Heart left ventricle (tissue), 16 donors: ENCODE results near the gene THAP11. TPM values are rescaled to one million over a fixed set of nuclear protein-coding genes. Genes with fewer than 3 reads are reported as not detected.

Source experiments
- ATAC-seq, 4 donors: fragments of 200-7000 bp; cut with Tn5 transposase; one replicate each; pipeline ENCODE4 v1.9.1; 2020 to 2022; ENCODE audit warnings: moderate library complexity in 4 of 4, mild to moderate bottlenecking in 3 of 4, moderate number of reproducible peaks in 1 of 4
- DNase-seq, 5 donors: peaks; one replicate each; pipeline ENCODE4 v3.0.0-alpha.2; 2020
- H3K27ac ChIP-seq, 12 donors: fragments of 200-600 bp; sonication (generic) in 4 of 12; one replicate each; pipeline versions ENCODE4 v1.5.0 to v1.8.0; 2016 to 2022; ENCODE audit warnings: mild to moderate bottlenecking in 2 of 12
- H3K27me3 ChIP-seq, 9 donors: fragments of 200-600 bp; sonication (generic) in 2 of 9; one replicate each; pipeline versions ENCODE4 v1.5.1 to v1.8.0; 2016 to 2022; ENCODE audit warnings: mild to moderate bottlenecking in 3 of 9
- H3K36me3 ChIP-seq, 9 donors: fragments of 200-600 bp; sonication (generic) in 2 of 9; one replicate each; pipeline versions ENCODE4 v1.5.0 to v1.8.0; 2018 to 2022; ENCODE audit warnings: mild to moderate bottlenecking in 2 of 9
- H3K4me1 ChIP-seq, 12 donors: fragments of 200-600 bp; sonication (generic) in 4 of 12; one replicate each; pipeline versions ENCODE4 v1.5.0 to v1.8.0; 2016 to 2022; ENCODE audit warnings: mild to moderate bottlenecking in 3 of 12
- H3K4me3 ChIP-seq, 12 donors: fragments of 200-600 bp; sonication (generic) in 4 of 12; one replicate each; pipeline versions ENCODE4 v1.5.0 to v1.8.0; 2017 to 2022; ENCODE audit warnings: mild to moderate bottlenecking in 9 of 12, moderate library complexity in 4 of 12
- H3K9me3 ChIP-seq, 12 donors: fragments of 200-600 bp; sonication (generic) in 4 of 12; one replicate each; pipeline versions ENCODE4 v1.5.0 to v1.8.0; 2016 to 2022; ENCODE audit warnings: mild to moderate bottlenecking in 1 of 12
- CTCF ChIP-seq, 12 donors: fragments of 200-600 bp; sonication (generic) in 4 of 12; IDR thresholded peaks; one replicate each; pipeline versions ENCODE4 v1.5.0 to v1.8.0; 2018 to 2022; ENCODE audit warnings: antibody characterized with exemption in 12 of 12, mild to moderate bottlenecking in 5 of 12
- POLR2A ChIP-seq, 2 donors: fragments of 450-650 bp; IDR thresholded peaks; one replicate each; pipeline ENCODE4 v1.6.1; 2017; ENCODE audit warnings: antibody characterized with exemption in 2 of 2, mild to moderate bottlenecking in 2 of 2, moderate library complexity in 2 of 2
- WGBS, 4 donors: extraction: QIAGEN DNeasy Blood & Tissue Kit in 2 of 4; methylation state at CpG; one replicate each; pipeline versions ENCODE4 v1.1.5 to v1.1.7; 2013 to 2018; 5-methylcytosine and 5-hydroxymethylcytosine counted together
- intact Hi-C, 10 donors: fragments of 100-400 bp; cut with DNase I; formaldehyde crosslinking; loops; one replicate each; pipeline versions ENCODE4 v1.11.1 to v1.14.2; 2022
- polyA plus RNA-seq, 2 donors: library from polyadenylated mRNA; stranded (reverse); fragments of 200-250 nt; gene quantifications; one replicate each; pipeline ENCODE4 v1.2.3, GENCODE V29; 2013
- total RNA-seq, 9 donors: library from RNA; depleted of rRNA in 2 of 9; stranded (reverse); fragments of >200 nt in 2 of 9; fragmentation: NEBNext Ultra II Directional in 3 of 9; extraction: Animal tissue kit (Norgen Biotek cat#: 25700) in 3 of 9; gene quantifications; one replicate each; pipeline versions ENCODE4 v1.1.0 to v1.2.4, GENCODE V29; 2016 to 2023
- donor health status: ischemic (EF 13 %, LVEDD 7.1; RV severe dilation, severe dysfunction).
- donor health status: healthy with polysubstance abuse.
- donor health status: DM: no; HTN: yes; CAD: no.
- donor health status: DM: no; HTN: no; CAD: no.
- donor health status: ischemic (EF 25% LVEDD 6.9; RV normal size, moderate dysfunction).
- donor health status: ischemic (EF 25% LVEDD 5.7; RV mildly dilated, moderate dysfunction).
- donor health status: healthy.
- donor health status: DM: yes; HTN: yes; CAD: no.
- donor health status: ischemic (EF 35%, LVEDD 5.7; RV mildly dilated, moderate dysfunction).
- donor health status: nonischemic (EF 11% LVEDD 7.7; RV severe dilation, severe dysfunction).
- donor health status: DM: yes; HTN: yes; CAD: no.
- donor health status: PGD.
- donor health status: ischemic (EF 29% LVEDD 5.4; RV normal size, mild dysfunction).
- donor health status: nonischemic (EF 23%, LVEDD 6.1; RV moderate dilation, normal function).

Gene THAP11
- total and polyA plus RNA-seq, 11 donors = 10.6 to 87.5 (median 27.4) TPM

DNA sequence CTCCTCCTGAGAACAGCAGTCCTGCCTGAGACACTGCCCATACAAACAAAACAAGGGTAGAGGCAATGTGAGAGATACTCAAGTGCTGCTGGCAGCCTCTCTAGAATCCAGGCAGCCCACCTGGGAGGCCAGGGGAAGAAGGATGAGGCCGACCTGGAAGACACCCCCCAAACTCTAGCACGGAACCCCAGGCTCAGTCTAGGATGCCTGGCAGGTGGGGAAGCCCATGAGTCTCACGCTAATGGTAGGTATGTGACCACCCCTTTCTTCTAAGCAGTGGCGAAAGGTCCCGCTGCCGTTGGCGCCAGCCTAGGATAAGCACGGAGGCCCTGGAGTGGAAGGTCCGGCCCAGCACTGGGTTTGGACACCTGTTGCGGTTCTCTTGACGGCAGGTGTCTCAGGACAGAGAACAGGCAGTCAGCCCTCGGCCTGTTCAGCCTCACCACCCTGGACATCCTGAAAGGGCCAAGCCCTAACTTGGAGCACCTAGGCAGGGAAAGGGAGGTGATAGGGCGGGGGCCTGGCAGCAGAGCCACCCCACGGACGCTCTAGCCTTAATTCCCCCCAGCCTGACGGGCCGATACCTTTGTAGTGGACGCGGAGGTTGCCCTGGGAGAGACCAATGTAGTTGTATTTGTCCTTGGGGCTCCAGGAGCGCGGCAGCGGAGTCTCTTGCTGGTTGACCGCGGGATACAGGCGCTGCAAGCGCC, 36.2 kb upstream of the THAP11 start:
- intact Hi-C loops = loop anchor here in 8 of 10 donors (2.0 to 10.0 kb wide), 11 partner anchors 41 to 429 kb away; partner anchors contain the start of genes CENPT (in 1 of the 8), ESRP2 (in 1 of the 8), GFOD2 (in 1 of the 8) and NUTF2 (in 1 of the 8)
- H3K27ac ChIP-seq = peak overlapping the region in 11 of 12 donors; percentile 68 to 93 (median 84)
- WGBS, 4 donors = 0 to 2% (median 1%) methylated on average over 12 to 26 of the region's 26 CpGs
- H3K4me1 ChIP-seq = peaks cover 0 to 46% (median 22%) of the 10 kb centered on the region in 12 donors
- H3K9me3 ChIP-seq = no peaks in the 10 kb centered on the region
- DNase-seq (peak in 3 of 5 donors; percentile 33 to 61 (median 45)), ATAC-seq (peak in 3 of 4 donors; percentile 1 to 18 (median 6))
- peaks cover 0 to 40% (median 16%) of the 10 kb centered on the region in 9 donors for H3K36me3 ChIP-seq
- no peaks in the 10 kb centered on the region for H3K27me3 ChIP-seq
- no peak for TF ChIP-seq CTCF (IDR thresholded peaks at IDR 0.05)
- no peak for TF ChIP-seq POLR2A (IDR thresholded peaks at IDR 0.05)
- H3K4me3 ChIP-seq = peak overlapping the region; percentile 62 to 98 (median 80)

DNA sequence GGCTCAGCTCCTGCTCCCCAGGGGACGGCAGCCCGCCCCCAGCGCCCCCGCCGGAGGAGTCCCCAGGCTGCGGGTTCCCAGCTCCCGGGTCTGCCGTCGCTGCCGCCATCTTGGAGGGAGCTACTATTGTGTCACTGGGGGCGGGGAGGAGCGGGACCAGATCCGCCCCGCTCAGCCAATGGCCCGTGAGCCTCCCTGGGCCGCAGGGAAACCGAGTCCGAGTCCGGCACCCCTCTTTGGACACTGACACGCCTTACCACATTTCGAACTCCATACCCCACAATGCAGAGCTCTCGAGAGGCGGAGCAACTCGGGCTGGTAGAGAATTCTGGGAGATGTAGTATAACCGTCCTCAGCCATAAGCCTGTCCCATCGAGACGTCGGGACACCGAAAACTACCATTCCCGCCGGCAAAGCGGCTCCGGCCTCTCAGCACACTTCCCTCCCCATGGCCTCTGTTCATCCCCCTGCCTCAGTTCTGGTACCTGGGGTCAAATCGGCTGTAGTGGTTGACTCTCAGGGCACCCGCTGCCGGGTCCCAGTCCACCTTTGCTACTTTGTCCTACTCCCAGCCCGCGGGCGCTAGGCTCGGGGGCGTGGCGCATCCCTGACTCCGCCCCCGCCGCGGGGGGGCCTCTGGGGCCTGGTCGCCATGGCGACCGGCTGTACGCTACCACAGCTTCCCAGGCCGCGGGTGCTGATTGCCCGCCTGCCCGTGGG, 35.5 kb upstream of the THAP11 start, which contains the start of the genes RANBP10 and TSNAXIP1:
Gene RANBP10 (minus strand): TSS at position 133 of the 720 bp plus-strand sequence. CDS start 24 bp downstream, at position 109.
Gene TSNAXIP1 (plus strand): TSS at position 462 of the 720 bp plus-strand sequence. CDS start 261 bp downstream, outside the sequence.
- Histone ChIP-seq H3K27ac (peak within 1 kb of the TSS in 11 of 12 donors; percentile 68 to 93 (median 84)), H3K9me3 (no peaks in the 10 kb centered on the region), H3K4me3 (peak within 1 kb of the TSS; percentile 62 to 98 (median 80)), H3K4me1 (peaks cover 0 to 39% (median 17%) of the 10 kb centered on the region in 12 donors), H3K36me3 (peaks cover 0 to 33% (median 16%) of the 10 kb centered on the region in 9 donors), H3K27me3 (no peaks in the 10 kb centered on the region)
- peak; percentile 97 to 98 (median 98) for DNase-seq
- ATAC-seq = peak; percentile 98 to 99 (median 98)
- WGBS, 4 donors = 0 to 1% (median 0%) methylated on average over 32 to 54 of the region's 54 CpGs
- intact Hi-C loops = loop anchor here in 8 of 10 donors (2.0 to 10.0 kb wide), 11 partner anchors 41 to 428 kb away; partner anchors contain the start of genes CENPT (in 1 of the 8), ESRP2 (in 1 of the 8), GFOD2 (in 1 of the 8) and NUTF2 (in 1 of the 8)
- TF ChIP-seq CTCF (IDR thresholded peaks at IDR 0.05) (no peak), POLR2A (IDR thresholded peaks at IDR 0.05) (peak in 1 of 2 donors; percentile 91)

DNA sequence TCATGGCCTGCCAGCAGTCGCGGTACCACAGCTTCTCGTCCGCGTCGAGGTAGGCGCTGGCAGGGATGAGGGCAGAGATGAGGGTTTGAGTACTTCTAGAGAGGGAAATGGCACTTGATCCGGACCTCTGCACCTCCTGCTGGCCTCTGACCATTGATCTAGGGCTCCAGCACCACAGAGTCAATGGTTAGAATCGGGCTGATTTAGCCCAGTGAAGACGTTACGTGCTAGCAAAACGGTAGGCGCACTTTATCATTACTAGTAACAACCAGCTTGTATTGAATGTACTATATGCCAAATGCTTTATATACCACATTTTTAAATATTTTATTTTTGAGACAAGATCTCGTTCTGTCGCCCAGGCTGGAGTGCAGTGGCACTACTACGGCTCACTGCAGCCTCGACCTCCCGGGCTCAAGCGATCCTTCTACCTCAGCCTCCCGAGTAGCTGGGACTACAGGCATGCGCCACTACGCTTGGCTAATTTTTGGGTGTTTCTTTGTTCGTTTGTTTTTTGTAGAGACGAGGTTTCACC, 34.9 kb upstream of the THAP11 start:
- intact Hi-C loops = loop anchor here in 8 of 10 donors (2.0 to 10.0 kb wide), 11 partner anchors 40 to 428 kb away; partner anchors contain the start of genes CENPT (in 1 of the 8), ESRP2 (in 1 of the 8), GFOD2 (in 1 of the 8) and NUTF2 (in 1 of the 8)
- Histone ChIP-seq H3K9me3 (no peaks in the 10 kb centered on the region), H3K4me1 (peaks cover 0 to 33% (median 17%) of the 10 kb centered on the region in 12 donors), H3K36me3 (peaks cover 0 to 27% (median 14%) of the 10 kb centered on the region in 9 donors), H3K4me3 (peak overlapping the region; percentile 26 to 98 (median 77)), H3K27me3 (no peaks in the 10 kb centered on the region), H3K27ac (peak overlapping the region in 11 of 12 donors; percentile 45 to 91 (median 60))
- no peak for ATAC-seq
- peak in 1 of 5 donors; percentile 14 for DNase-seq
- WGBS, 4 donors = 31 to 39% (median 33%) methylated on average over 24 of the region's 24 CpGs
- TF ChIP-seq CTCF (IDR thresholded peaks at IDR 0.05) (peak in 4 of 12 donors; percentile 11 to 29 (median 23)), POLR2A (IDR thresholded peaks at IDR 0.05) (no peak)
